Small intestine (tissue), 7 donors: ENCODE measurements around the gene ELOVL2. TPM values are rescaled to one million over a fixed set of nuclear protein-coding genes. Genes with fewer than 3 reads are reported as not detected.

Source experiments
- DNase-seq, 2 donors: peaks; one replicate each; pipeline versions ENCODE4 v3.0.0 to v3.0.0-alpha.2; 2013
- FAIRE-seq: peaks from 2 replicates; lab custom pipeline; 2012; peaks lifted over from hg19 to GRCh38; lab: Jason Lieb, UNC
- H3K27ac ChIP-seq, 3 donors: one replicate each; pipeline ENCODE4 v1.5.1; 2013; ENCODE audit warnings: low read length in 2 of 3, mild to moderate bottlenecking in 2 of 3, control low read depth in 1 of 3, inconsistent platforms in 1 of 3, low read depth in 1 of 3, moderate library complexity in 1 of 3
- H3K27me3 ChIP-seq, 3 donors: one replicate each; pipeline ENCODE4 v1.6.1; 2013; ENCODE audit warnings: low read length in 3 of 3, inconsistent platforms in 1 of 3; ENCODE audit not compliant: control insufficient read depth in 3 of 3, insufficient read depth in 3 of 3
- H3K36me3 ChIP-seq, 3 donors: one replicate each; pipeline ENCODE4 v1.6.1; 2013; ENCODE audit warnings: low read length in 3 of 3, inconsistent platforms in 1 of 3, low read depth in 1 of 3, mild to moderate bottlenecking in 1 of 3, moderate library complexity in 1 of 3; ENCODE audit not compliant: control insufficient read depth in 3 of 3, insufficient read depth in 2 of 3
- H3K4me1 ChIP-seq, 3 donors: one replicate each; pipeline ENCODE4 v1.6.1; 2013; ENCODE audit warnings: low read length in 2 of 3, inconsistent platforms in 1 of 3, low read depth in 1 of 3, mild to moderate bottlenecking in 1 of 3, moderate library complexity in 1 of 3; ENCODE audit not compliant: control insufficient read depth in 3 of 3, insufficient read depth in 2 of 3
- H3K4me3 ChIP-seq, 3 donors: one replicate each; pipeline ENCODE4 v1.5.1; 2013; ENCODE audit warnings: low read length in 3 of 3, control low read depth in 1 of 3, inconsistent platforms in 1 of 3, low read depth in 1 of 3, mild to moderate bottlenecking in 1 of 3, moderate library complexity in 1 of 3
- H3K9me3 ChIP-seq, 2 donors: one replicate each; pipeline ENCODE4 v1.6.1; 2013; ENCODE audit warnings: low read depth in 1 of 2, low read length in 1 of 2; ENCODE audit not compliant: control insufficient read depth in 2 of 2, insufficient read depth in 1 of 2
- WGBS, 3 donors: extraction: QIAGEN DNeasy Blood & Tissue Kit; methylation state at CpG; one replicate each; pipeline ENCODE4 v1.1.7; 2013; 5-methylcytosine and 5-hydroxymethylcytosine counted together
- polyA plus RNA-seq, 4 donors: library from polyadenylated mRNA; stranded (reverse) in 3 of 4; unstranded in 1 of 4; fragments of 200-250 nt in 3 of 4; fragments of 120-200 nt in 1 of 4; gene quantifications; one replicate each; pipeline versions ENCODE4 v1.2.1 to v1.2.3, GENCODE V29; 2013
- donor health status: healthy with polysubstance abuse.
- donor health status: control.
- donor health status: control.
- donor health status: Bipolar disorder and iron deficiency.
- donor health status: healthy.

Gene ELOVL2
- polyA plus RNA-seq, 4 donors: 0.48 to 4.8 TPM; not detected in 2

- H3K36me3 ChIP-seq: no peaks in the 10 kb centered on the region
- H3K4me3 ChIP-seq: no peak overlapping the region
- DNase-seq: no peak
- H3K4me1 ChIP-seq: no peaks in the 10 kb centered on the region
- WGBS, 3 donors: 54 to 85% (median 78%) methylated on average over 1 of the region's 1 CpG
- no peak for FAIRE-seq
- H3K27me3 ChIP-seq: no peaks in the 10 kb centered on the region
- H3K27ac ChIP-seq: no peak overlapping the region
- H3K9me3 ChIP-seq: no peaks in the 10 kb centered on the region
These were observed 64.5 kb downstream of the ELOVL2 start for GRCh38 chr6:10979603-10980002.

- DNase-seq (no peak), FAIRE-seq (no peak)
- Histone ChIP-seq H3K27me3 (no peaks in the 10 kb centered on the region), H3K4me3 (no peak overlapping the region), H3K27ac (no peak overlapping the region), H3K36me3 (no peaks in the 10 kb centered on the region), H3K4me1 (no peaks in the 10 kb centered on the region), H3K9me3 (no peaks in the 10 kb centered on the region)
- WGBS, 3 donors: 86 to 93% (median 91%) methylated on average over 5 of the region's 5 CpGs
These were observed 66.7 kb downstream of the ELOVL2 start for GRCh38 chr6:10977231-10977968.

- 79 to 87% (median 83%) methylated on average over 6 of the region's 6 CpGs for WGBS, 3 donors
- no peaks in the 10 kb centered on the region for H3K9me3 ChIP-seq
- DNase-seq: no peak
- H3K27me3 ChIP-seq: no peaks in the 10 kb centered on the region
- H3K36me3 ChIP-seq: no peaks in the 10 kb centered on the region
- FAIRE-seq: no peak
- no peak overlapping the region for H3K4me3 ChIP-seq
- no peaks in the 10 kb centered on the region for H3K4me1 ChIP-seq
- no peak overlapping the region for H3K27ac ChIP-seq
These were observed 67.5 kb downstream of the ELOVL2 start for GRCh38 chr6:10976571-10976970.

- no peak for FAIRE-seq
- H3K36me3 ChIP-seq: no peaks in the 10 kb centered on the region
- no peaks in the 10 kb centered on the region for H3K27me3 ChIP-seq
- DNase-seq: no peak
- H3K9me3 ChIP-seq: no peaks in the 10 kb centered on the region
- H3K4me1 ChIP-seq: no peaks in the 10 kb centered on the region
- WGBS, 3 donors: 85 to 90% (median 87%) methylated on average over 3 of the region's 3 CpGs
- no peak overlapping the region for H3K4me3 ChIP-seq
- H3K27ac ChIP-seq: no peak overlapping the region
These were observed 71.9 kb downstream of the ELOVL2 start for GRCh38 chr6:10972196-10972595.

- Histone ChIP-seq H3K36me3 (no peaks in the 10 kb centered on the region), H3K27me3 (no peaks in the 10 kb centered on the region), H3K9me3 (peaks cover 0 to 2% of the 10 kb centered on the region in 2 donors), H3K4me1 (no peaks in the 10 kb centered on the region), H3K27ac (no peak overlapping the region), H3K4me3 (no peak overlapping the region)
- DNase-seq (no peak), FAIRE-seq (no peak)
- 89 to 92% (median 90%) methylated on average over 3 of the region's 3 CpGs for WGBS, 3 donors
These were observed 73.4 kb downstream of the ELOVL2 start for GRCh38 chr6:10970731-10971130.

- DNase-seq: no peak
- Histone ChIP-seq H3K4me3 (no peak overlapping the region), H3K9me3 (peaks cover 0 to 4% of the 10 kb centered on the region in 2 donors), H3K4me1 (no peaks in the 10 kb centered on the region), H3K27me3 (no peaks in the 10 kb centered on the region), H3K27ac (no peak overlapping the region), H3K36me3 (no peaks in the 10 kb centered on the region)
- 53 to 70% (median 60%) methylated on average over 2 of the region's 2 CpGs for WGBS, 3 donors
- no peak for FAIRE-seq
These were observed 75.3 kb downstream of the ELOVL2 start for GRCh38 chr6:10968776-10969175.

- Histone ChIP-seq H3K4me3 (no peak overlapping the region), H3K9me3 (peaks cover 0 to 4% of the 10 kb centered on the region in 2 donors), H3K27me3 (peaks cover 0 to 2% (median 0%) of the 10 kb centered on the region in 3 donors), H3K27ac (no peak overlapping the region), H3K4me1 (no peaks in the 10 kb centered on the region), H3K36me3 (no peaks in the 10 kb centered on the region)
- 51 to 66% (median 59%) methylated on average over 1 of the region's 1 CpG for WGBS, 3 donors
- DNase-seq (no peak), FAIRE-seq (no peak)
These were observed 79.4 kb downstream of the ELOVL2 start for GRCh38 chr6:10964684-10965083.

- no peaks in the 10 kb centered on the region for H3K36me3 ChIP-seq
- FAIRE-seq (no peak), DNase-seq (no peak)
- peaks cover 0 to 2% (median 0%) of the 10 kb centered on the region in 3 donors for H3K27me3 ChIP-seq
- no peak overlapping the region for H3K27ac ChIP-seq
- no peak overlapping the region for H3K4me3 ChIP-seq
- H3K4me1 ChIP-seq: no peaks in the 10 kb centered on the region
- H3K9me3 ChIP-seq: peaks cover 0 to 4% of the 10 kb centered on the region in 2 donors
- 36 to 62% (median 56%) methylated on average over 2 of the region's 2 CpGs for WGBS, 3 donors
These were observed 81.0 kb downstream of the ELOVL2 start for GRCh38 chr6:10963113-10963512.

- Histone ChIP-seq H3K36me3 (no peaks in the 10 kb centered on the region), H3K4me1 (no peaks in the 10 kb centered on the region), H3K4me3 (no peak overlapping the region), H3K27ac (no peak overlapping the region), H3K27me3 (peaks cover 0 to 2% (median 0%) of the 10 kb centered on the region in 3 donors), H3K9me3 (peaks cover 0 to 4% of the 10 kb centered on the region in 2 donors)
- no peak for FAIRE-seq
- DNase-seq: no peak
- WGBS, 3 donors: 31 to 37% (median 36%) methylated on average over 1 of the region's 1 CpG
These were observed 81.4 kb downstream of the ELOVL2 start for GRCh38 chr6:10962673-10963072.
